Left forelimb (tissue), 1 donor: Measurements from ENCODE around the gene PNMA1.
"Not testable (repeated sequence)": the region's sequence is repeated elsewhere in the genome, so short reads cannot be mapped to it uniquely, and the experiment has no call there.

ENCODE experiments used
- DNase-seq: peaks from one replicate; pipeline ENCODE4 v3.0.0-alpha.2; 2018; ENCODE audit warnings: low spot score

Gene PNMA1

DNA sequence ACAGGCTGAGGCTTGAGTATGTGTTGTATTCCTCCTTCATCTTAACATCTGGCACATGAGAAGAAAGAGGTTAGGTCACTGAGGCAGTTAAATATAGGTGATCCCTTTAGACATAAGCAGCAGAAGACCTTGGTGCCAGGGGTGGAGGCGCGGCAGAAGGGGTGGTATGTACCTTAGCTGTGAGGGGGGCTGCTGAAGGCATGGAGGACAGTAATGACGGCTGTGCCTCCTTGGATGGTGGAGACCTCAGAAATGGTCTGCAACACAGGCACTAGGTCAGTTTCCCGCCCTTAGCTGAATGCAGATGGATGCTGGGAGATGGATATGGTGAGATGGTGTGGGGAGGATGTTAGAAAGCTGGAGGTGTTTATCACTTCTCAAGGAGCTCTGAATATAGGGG, 1.5 kb upstream of the PNMA1 start:
- DNase-seq = no peak

DNA sequence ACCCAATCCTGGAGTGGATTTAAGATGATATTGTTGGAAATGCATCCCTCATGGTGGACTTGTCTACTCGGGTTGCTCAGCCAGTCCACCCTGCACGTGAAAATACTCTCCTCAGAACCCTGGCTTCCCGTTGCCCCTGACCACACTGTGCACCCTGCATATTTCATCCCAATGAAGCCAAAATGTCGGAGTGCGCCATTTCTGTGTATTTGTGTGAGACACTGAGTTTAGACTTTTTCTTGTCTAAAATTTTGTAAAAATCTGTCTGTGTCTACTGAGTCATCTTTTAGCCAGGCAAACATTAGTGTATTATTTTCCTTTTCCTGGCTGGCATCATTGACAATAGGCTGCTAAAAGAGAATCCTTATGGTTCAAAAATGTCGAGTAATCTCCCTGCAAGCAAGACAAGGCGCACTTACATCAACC, 485 bp upstream of the PNMA1 start:
- DNase-seq = no peak

DNA sequence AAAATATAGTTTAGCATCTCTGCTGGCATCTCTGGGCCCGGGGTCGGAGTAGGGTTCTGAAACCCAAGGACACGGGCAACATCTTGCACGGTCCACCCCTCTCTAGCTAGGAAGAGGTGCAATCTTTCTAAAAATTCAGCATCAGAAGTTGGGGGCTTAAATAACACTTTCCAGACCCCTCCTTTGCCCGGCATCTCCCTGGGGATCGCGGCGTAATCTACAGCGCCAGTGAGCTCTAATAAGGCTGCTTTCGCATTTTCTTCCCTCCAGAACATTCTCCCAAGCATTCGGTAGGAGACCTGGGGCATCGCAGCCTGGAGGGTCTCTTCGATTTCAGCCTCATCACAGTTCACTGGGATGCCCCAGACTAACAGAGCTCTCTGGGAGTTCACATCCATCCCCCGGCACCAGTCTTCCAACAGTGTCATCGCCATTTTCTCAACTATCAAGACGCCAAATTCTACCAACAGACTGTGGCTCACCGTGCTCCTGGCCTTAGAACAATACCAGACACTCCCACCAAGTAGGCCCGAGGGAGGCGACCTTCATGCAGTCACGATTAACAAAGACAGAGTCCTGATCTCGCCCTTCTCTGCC, 880 bp downstream of the PNMA1 start:
- no peak for DNase-seq

DNA sequence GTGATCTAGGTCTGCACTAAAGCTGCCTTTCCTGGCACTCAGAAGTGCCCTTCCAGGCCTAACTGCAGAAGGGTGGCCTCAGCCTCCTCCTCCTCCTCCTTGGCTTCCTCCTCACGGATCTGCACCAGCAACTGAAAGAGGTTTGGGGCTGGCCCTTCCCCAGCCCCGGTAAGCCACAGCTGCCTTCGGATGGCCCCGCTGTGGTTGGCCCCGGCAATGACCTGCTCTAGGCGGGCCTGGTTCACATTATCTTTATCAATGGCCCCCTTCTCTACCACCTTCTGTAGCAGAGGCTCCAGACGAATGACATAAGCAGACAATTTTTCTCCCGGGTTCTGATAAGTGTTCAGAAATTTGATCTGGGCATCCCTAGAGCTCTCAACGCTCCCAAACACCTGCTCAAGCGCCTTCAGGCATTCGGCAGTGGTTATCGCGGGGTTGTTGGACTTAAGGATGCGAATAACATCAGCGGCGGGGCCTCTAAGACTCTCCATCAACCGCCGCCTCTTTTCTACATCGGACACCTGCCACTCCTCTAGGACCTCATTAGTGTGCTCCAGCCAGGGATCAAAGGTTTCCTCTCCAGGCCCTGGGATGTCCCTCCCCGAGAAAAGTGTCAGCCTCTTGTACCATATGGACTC, 1.5 kb downstream of the PNMA1 start:
- no peak for DNase-seq

DNA sequence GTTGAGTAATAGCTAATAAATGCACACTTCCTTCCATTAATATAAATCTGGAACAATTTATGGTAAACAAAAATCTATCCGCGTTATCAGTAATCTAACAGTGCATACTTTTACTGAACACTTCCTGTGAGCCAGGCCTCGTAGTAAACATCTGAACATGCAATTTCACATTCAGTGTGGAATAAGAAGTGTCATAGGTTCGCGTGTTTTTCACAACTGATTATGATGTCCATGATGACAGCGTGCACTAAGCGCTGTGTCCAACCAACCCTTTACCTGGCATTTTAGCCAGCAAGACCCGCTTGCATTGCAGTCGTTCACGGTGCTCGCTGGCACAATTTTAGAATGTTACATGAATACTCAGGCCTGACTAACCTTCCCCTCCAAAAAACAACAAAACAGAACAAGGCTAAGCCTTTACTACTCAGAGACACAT, 2.1 kb downstream of the PNMA1 start:
- no peak for DNase-seq

DNA sequence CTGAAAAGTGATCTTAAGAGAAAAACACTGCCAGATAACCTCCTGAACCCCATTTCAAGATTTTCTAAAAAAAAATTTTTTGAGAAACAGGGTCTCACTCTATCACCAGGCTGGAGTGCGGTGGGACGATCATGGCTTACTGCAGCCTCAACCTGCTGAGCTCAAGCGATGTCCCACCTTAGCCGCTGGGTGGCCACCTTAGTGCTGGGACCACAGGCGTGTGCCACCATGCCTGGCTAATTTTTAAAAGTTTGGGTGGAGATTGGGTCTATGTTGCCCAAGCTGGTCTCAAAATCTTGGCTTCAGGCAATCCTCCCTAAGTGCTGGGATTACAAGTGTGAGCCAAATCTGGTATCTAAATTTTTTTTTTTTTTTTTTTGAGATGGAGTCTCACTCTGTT, 3.4 kb downstream of the PNMA1 start:
- DNase-seq = no peak

DNA sequence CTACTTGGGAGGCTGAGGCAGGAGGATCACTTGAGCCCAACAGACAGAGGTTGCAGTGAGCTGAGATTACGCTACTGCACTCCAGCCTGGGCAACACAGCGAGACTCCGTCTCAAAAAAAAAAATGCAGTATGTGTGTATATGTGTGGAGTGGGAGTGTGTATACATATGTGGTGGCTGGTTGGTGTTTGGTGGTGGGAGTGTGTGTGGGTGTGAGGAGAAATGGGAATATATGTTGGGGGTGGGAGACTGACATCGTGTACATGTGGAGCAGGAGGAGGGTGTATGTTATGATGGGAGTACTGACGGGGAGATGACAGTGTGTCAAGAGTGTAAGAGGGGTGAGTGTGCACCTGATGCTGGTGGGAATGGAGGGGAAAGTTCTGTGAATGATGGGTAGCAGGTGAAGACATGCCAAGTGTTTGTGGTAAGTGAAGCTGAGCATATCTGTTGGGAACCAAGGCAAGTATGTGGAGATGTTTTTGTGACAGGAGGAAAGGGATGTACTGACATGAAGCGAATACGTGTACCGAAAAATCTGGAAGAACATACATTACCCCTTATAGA, 4.2 kb downstream of the PNMA1 start:
- no peak for DNase-seq

DNA sequence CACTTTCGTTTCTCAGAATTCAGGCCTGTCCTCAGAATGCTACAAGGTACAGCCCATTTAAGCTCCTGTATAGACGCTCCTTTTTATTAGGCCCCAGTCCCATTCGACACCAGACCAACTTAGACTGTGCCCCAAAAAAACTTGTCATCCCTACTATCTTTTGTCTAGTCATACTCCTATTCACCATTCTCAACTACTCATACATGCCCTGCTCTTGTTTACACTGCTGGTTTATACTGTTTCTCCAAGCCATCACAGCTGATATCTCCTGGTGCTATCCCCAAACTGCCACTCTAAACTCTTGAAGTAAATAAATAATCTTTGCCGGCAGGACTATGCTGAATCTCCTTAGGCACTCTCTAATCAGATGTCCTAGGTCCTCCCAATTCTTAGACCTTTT, 6.1 kb downstream of the PNMA1 start:
- DNase-seq = not testable (repeated sequence)

DNA sequence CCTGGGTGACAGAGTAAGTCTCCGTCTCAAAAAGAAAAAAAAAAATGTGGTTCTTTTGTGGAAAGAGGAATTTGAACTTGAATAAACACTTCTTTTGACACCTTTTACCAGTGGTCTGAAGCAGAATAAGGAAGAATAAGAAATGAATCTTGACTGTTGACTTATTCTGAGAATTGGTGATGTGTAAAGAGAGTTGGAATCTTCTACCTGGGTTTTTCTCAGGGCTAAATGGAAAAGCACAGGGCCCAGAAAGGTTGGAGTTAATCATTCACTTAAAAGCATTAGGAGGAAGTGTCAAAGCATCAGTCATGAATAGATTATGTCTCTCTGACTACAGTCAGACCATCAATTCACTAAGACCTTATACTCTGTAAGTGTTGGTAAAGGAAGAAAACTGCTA, 13.9 kb downstream of the PNMA1 start:
- no peak for DNase-seq

DNA sequence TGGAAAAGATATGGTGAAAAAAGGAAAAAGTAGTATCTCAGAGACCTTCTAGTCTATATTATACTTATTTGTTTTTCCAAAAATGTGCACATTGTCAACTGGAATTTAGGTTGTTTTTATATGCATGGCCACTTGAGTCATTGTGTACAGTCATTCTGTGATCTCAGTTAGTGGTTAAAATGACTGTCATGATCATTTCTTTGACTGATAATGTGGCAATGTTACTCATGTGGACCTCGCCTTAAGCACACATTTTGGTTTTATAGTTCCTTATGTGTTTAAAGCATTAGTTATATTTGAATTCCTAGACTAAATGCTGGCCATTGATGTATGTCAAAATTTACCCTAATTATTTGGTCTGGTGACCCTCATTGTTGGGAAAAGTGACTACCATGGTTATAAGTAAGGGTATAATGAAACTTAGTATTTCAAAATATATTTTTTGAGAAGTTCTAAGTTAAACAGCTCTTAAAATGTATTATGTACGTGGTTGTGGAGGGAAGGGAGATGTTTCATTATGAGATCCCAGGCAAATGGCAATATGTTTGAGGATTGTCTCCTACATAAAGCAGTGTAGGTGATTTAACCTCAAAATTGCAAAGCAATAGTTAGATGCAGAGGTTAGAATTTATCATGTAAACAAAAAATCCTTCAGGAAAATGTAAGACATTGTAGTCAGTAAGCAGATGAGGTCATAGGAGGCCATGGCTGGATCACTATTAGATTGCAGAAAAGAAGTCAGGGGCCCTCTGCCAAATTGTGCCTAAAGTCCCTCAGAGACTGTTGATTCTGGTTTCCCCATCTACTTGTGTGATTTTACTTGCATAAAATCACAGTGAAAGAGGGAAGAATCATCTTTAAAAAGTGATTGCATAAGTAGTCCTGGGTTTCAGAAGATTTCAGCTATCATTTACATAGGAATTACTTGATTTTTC, 17.5 kb downstream of the PNMA1 start:
- no peak for DNase-seq

DNA sequence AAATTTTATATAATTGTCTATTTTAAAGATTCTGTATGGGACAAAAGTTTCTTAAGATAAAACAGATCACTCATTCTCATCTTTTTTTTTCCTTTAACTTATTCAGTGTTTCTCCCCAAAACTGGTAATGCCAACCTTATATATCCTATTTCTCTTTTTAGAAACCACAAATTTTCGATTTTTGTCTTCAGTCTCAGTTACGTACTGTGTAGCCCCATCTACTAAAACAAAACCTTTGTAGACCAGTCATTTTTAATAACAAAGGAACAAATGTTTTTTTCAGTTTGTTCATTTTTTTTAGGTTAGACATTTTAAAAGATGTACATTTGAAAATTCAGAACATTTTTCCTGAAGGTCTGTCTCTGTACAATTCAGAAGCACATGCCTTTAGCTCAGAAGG, 18.2 kb downstream of the PNMA1 start:
- no peak for DNase-seq

DNA sequence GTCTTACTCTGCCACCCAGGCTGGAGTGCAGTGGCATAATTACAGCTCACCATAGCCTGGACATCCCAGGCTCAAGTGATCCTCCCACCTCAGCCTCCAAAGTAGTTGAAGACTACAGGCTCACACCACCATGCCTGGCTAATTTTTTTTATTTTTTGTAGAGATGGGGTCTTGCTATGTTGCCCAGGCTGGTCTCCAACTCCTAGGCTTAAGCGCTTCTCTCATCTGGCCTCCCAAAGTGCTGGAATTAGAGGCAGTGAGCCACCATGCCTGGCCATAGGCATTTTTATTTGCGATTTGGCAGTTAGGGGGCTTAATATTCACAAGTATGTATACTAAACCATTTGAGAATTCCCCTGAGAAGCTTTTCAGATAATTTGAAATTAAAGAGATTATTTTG, 19.1 kb downstream of the PNMA1 start:
- DNase-seq = no peak

DNA sequence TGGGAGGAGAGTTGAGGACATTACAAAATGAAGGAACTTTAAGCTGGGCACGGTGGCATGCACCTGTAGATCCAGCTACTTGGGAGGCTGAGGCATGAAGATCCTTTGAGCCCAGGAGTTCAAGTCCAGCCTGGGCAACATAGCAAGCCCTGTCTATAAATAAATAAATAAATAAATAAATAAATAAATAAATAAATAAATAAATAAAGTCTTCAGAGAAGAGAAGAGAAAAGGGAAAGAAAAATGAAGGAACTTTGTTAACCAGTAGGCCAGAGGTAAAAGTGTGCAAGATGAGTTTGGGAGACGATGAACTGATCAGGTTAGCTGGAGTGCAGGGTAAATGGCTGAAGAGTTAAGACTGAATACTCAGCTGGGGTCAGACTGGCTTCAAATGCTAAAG, 20.1 kb downstream of the PNMA1 start:
- DNase-seq = no peak

DNA sequence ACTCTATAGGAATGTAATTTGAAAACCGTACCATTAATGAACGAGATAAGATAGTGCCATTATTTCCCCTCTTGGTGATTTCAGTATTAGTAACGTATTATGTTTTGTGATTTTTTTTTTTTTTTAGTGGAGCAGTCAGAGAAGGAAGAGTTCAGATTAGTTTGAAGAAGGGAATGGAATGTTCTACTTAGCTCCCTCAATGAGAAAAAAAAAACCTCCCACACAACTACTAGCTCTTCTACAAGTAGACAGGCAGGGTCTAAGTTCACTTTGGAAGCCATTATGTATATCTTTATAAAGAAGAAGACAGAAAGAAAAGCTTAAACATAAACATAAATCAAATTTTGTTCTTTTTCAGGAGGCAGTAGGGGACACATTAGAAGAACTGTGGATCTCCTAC, 27.3 kb downstream of the PNMA1 start:
- no peak for DNase-seq

DNA sequence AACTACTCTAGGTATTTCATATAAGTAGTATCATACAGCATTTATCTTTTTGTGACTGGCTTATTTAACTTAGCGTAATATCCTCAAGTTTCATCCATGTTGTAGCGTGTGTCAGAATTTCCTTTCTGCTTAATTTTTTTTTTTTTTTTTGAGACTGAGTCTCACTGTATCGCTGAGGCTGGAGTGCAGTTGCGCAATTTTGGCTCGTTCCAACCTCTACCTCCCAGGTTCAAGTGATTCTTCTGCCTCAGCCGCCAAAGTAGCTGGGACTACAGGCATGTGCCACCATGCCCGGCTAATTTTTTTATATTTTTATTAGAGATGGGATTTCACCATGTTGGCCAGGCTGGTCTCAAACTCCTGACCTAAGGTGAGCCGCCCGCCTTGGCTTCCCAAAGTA, 28.9 kb downstream of the PNMA1 start:
- no peak for DNase-seq

DNA sequence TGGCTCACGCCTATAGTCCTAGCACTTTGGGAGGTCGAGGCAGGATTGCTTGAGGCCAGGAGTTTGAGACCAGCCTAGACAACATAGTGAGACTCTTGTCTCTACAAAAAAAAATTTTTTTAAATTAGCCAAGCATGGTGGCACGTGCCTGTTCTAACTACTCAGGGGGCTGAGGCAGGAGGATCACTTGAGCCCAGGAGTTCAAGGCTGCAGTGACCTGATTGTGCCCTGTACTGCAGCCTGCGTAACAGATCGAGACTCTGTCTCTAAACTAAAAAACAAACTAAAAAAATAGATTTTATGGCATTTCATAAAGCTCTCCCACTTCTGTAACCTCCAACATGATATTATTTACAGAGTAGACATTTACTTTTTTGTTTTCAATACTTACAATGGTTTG, 29.6 kb downstream of the PNMA1 start:
- DNase-seq = no peak

DNA sequence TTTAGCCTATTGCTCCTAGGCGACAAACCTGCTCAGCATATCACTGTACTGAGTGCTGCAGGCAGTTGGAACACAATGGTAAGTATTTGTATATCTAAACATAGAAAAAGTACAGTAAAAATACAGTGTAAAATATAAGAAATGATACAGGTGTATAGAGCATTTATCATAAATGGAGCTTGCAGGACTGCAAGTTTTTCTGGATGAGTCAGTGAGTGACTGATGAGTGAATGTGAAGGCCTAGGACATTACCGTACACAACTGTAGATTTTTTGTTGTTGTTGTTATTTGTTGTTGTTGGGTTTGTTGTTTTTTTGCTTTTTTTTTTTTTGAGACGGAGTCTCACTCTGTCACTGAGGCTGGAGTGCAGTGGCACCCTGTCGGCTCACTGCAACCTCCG, 33.4 kb downstream of the PNMA1 start:
- no peak for DNase-seq

DNA sequence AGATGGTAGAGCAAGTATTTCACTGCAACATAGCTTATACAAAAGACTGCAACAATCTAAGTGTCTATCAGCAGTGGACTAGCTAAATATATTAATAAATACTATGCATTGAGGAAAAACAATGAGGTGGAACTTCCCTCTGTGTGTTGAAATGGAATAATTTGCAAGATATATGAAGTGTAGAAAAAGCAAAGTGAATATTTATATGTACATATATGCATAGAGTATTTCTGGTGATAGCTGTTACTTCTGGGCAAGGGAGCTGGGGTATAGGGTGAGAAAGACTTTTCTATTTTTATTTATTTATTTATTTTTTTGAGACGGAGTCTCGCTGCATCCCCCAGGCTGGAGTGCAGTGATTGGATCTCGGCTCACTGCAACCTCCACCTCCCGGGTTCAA, 35.5 kb downstream of the PNMA1 start:
- no peak for DNase-seq

DNA sequence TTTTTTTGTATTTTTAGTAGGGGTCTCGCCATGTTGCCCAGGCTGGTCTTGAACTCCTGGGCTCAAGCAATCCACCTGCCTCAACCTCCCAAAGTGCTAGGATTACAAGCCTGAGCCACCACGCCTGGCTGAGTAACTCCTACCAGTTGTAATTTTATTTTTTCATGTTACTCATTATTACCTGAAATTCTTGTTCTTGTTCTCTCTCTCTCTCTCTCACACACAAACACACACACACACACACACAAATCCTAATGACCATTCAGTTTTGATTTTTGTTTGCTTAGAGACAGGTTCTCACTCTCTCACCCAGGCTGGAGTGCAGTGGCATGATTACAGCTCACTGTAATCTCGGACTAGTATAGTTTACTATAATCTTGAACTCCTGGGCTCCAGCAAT, 39.2 kb downstream of the PNMA1 start:
- no peak for DNase-seq

DNA sequence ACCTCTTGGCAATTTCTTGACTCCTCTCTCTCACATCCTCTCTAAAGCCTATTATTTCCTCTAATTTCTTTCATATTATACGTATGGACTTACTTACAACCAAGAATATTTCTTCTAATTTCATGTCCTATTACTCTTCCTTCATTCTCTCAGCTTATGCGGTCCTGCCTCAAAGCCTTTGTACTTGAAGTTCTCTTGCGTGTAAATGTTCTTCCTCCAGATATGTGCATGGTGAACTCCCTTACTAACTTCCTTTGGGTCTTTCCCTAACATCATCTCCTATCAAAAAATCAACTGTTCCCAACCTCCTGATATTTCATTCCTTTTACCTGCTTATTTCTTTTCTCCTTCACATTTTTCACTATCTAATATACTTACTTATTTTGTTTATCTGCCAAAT, 46.3 kb downstream of the PNMA1 start:
- no peak for DNase-seq

DNA sequence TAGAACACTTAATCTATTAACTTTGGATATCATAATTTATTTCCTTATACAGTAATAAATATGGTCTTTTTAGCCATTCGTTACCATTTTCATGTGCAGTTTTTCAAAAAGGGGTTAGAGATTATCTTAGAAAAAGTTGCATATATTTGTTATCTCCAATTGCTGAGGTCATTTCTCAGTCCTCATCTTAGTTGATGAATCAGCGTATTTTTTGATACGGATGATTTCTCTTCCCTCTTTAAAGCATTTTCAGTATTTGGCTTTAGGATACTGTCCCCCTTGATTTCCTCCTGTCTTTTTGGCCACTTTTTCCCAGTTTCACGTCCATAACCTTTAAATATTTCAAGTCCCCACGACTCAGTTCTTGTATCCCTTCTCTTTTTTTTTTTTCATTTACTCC, 47.6 kb downstream of the PNMA1 start:
- DNase-seq = no peak

DNA sequence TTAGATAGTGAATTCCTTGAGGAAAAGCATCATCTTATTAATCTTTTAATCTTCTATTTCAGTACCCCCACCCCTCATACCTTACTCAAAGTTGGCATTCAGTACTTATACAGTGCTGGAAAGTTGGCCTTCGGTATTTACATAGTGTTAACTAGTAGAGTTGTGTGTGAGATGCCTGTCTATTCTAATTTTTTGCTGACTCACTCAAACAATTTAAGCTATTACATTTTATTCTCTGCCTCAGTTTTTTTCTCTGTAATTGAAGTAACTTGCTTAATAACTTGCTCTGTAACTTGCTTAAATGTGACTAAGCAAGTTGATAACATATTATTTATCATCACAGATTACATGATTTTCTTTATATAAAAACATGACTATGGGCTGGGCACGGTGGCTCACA, 49.1 kb downstream of the PNMA1 start:
- no peak for DNase-seq
